ENCODE measurements around the gene CPS1. TPM values are rescaled to one million over a fixed set of nuclear protein-coding genes. Genes with fewer than 3 reads are reported as not detected.

CPS1 gene
- total RNA-seq, 1 donor from 2014 or later, result 4.6 TPM

- Mint-ChIP-seq H3K4me1 (ENCODE audit: low read depth) (no peaks in the 10 kb centered on the region), H3K36me3 (ENCODE audit: low read depth) (no peaks in the 10 kb centered on the region), H3K9me3 (ENCODE audit: low read depth) (no peaks in the 10 kb centered on the region), H3K27me3 (ENCODE audit: low read depth) (no peaks in the 10 kb centered on the region), H3K4me3 (ENCODE audit: unreplicated experiment) (no peak overlapping the region), H3K27ac (ENCODE audit: unreplicated experiment) (no peak overlapping the region)
- DNase-seq (ENCODE audit: low spot score), result no peak
- TF ChIP-seq, protein P1, sequence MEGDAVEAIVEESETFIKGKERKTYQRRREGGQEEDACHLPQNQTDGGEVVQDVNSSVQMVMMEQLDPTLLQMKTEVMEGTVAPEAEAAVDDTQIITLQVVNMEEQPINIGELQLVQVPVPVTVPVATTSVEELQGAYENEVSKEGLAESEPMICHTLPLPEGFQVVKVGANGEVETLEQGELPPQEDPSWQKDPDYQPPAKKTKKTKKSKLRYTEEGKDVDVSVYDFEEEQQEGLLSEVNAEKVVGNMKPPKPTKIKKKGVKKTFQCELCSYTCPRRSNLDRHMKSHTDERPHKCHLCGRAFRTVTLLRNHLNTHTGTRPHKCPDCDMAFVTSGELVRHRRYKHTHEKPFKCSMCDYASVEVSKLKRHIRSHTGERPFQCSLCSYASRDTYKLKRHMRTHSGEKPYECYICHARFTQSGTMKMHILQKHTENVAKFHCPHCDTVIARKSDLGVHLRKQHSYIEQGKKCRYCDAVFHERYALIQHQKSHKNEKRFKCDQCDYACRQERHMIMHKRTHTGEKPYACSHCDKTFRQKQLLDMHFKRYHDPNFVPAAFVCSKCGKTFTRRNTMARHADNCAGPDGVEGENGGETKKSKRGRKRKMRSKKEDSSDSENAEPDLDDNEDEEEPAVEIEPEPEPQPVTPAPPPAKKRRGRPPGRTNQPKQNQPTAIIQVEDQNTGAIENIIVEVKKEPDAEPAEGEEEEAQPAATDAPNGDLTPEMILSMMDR (IDR thresholded peaks at IDR 0.05), result no peak
Measured at GRCh38 chr2:210523650-210524289, 32.6 kb upstream of the CPS1 start.

DNA sequence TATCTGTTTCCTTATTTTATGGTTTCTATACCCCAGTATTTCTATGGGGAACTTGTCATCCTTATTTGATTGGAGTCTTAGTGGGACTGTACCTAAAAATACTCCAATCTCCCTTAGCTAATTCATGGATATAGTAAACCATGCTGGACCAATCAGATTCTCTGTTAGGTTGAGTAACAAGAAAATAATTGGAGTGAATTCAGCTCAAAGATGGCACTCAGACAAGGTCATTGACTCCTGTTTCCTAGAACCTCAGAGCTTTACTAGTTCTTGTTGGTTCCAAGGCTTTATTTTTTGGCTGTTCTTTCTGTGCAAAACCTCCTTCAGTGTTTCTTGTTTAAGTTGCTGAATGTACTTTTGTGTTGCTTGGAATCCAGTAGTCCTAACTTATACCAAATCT lies 31.9 kb upstream of the CPS1 start:
- TF ChIP-seq, protein P1 (IDR thresholded peaks at IDR 0.05), result no peak
- Mint-ChIP-seq H3K27me3 (ENCODE audit: low read depth) (no peaks in the 10 kb centered on the region), H3K27ac (ENCODE audit: unreplicated experiment) (no peak overlapping the region), H3K4me1 (ENCODE audit: low read depth) (no peaks in the 10 kb centered on the region), H3K9me3 (ENCODE audit: low read depth) (no peaks in the 10 kb centered on the region), H3K36me3 (ENCODE audit: low read depth) (no peaks in the 10 kb centered on the region), H3K4me3 (ENCODE audit: unreplicated experiment) (no peak overlapping the region)
- no peak for DNase-seq (ENCODE audit: low spot score)

DNA sequence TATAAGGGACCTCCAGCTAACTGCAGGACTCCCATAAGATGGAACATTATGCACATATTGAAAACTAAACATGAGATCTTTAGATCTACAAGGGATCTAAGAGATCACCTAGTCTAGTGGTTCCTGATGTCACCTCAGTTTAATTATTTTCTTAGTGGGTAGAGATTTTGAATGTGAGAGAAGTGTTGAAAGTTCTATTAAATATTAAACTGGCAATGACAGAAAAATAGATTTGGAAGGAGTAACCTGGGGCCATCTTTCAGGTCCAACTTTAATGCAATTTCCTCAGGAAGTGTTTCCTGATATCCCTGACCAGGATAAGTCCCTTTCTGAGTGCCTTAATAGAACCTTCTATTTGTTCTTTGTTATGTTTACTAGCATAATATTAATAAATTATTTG lies 29.1 kb upstream of the CPS1 start:
- H3K4me1 Mint-ChIP-seq (ENCODE audit: low read depth), result no peaks in the 10 kb centered on the region
- no peaks in the 10 kb centered on the region for H3K9me3 Mint-ChIP-seq (ENCODE audit: low read depth)
- H3K27me3 Mint-ChIP-seq (ENCODE audit: low read depth), result no peaks in the 10 kb centered on the region
- no peak overlapping the region for H3K27ac Mint-ChIP-seq (ENCODE audit: unreplicated experiment)
- TF ChIP-seq, protein P1 (IDR thresholded peaks at IDR 0.05), result no peak
- H3K36me3 Mint-ChIP-seq (ENCODE audit: low read depth), result no peaks in the 10 kb centered on the region
- DNase-seq (ENCODE audit: low spot score), result no peak
- H3K4me3 Mint-ChIP-seq (ENCODE audit: unreplicated experiment), result no peak overlapping the region

DNA sequence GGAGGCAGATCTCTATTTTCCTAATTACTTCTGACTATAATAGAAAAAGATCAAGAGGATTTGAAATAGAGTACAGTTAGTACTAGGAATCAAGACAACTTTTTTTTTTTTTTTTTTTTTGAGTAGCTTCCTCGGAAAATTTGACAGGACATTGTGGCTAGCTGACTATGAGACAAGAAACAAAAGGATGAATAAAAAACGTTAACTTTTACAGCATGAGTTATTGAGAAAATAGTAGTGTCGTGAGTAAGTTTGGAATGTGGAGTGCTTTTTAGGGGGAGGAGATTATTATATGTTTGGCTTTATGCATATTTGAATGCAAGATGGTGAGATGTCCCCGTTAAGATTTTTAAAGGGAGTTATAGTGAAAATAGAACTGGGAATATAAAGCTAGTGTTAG lies 27.7 kb upstream of the CPS1 start:
- TF ChIP-seq, protein P1 (IDR thresholded peaks at IDR 0.05), result no peak
- Mint-ChIP-seq H3K4me1 (ENCODE audit: low read depth) (no peaks in the 10 kb centered on the region), H3K27ac (ENCODE audit: unreplicated experiment) (no peak overlapping the region), H3K36me3 (ENCODE audit: low read depth) (no peaks in the 10 kb centered on the region), H3K27me3 (ENCODE audit: low read depth) (no peaks in the 10 kb centered on the region), H3K9me3 (ENCODE audit: low read depth) (no peaks in the 10 kb centered on the region), H3K4me3 (ENCODE audit: unreplicated experiment) (no peak overlapping the region)
- no peak for DNase-seq (ENCODE audit: low spot score)

DNA sequence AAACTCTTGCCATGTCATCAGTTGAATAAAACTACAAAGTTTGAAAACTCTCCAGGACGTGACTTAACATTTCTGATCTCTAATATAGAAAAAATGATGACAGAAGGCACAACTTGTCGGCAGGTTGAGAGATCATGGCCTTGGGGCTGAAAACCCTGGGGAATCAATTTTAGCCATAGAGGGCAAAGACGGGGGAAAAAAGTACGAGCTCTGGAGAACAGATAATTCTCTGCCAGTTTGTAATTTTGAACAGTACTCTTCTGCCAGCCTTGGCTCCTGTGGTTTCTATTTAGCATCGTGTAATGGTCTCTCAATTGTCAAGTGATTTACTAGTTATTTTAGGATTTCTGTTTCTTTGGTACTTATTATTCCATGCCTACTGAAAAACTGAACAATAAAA lies 25.3 kb upstream of the CPS1 start:
- TF ChIP-seq, protein P1 (IDR thresholded peaks at IDR 0.05), result no peak
- no peak for DNase-seq (ENCODE audit: low spot score)
- Mint-ChIP-seq H3K4me1 (ENCODE audit: low read depth) (no peaks in the 10 kb centered on the region), H3K27me3 (ENCODE audit: low read depth) (no peaks in the 10 kb centered on the region), H3K4me3 (ENCODE audit: unreplicated experiment) (no peak overlapping the region), H3K27ac (ENCODE audit: unreplicated experiment) (no peak overlapping the region), H3K36me3 (ENCODE audit: low read depth) (no peaks in the 10 kb centered on the region), H3K9me3 (ENCODE audit: low read depth) (no peaks in the 10 kb centered on the region)
